ENCODE results near the gene MTARC1. TPM values are rescaled to one million over a fixed set of nuclear protein-coding genes. Genes with fewer than 3 reads are reported as not detected.

The MTARC1 gene
- total and polyA plus RNA-seq, 2 of the 4 experiments (the other 2 are of a cell fraction) = 0.18 to 0.55 TPM

GRCh38 chr1:220809187-220809550 is 22.5 kb downstream of the MTARC1 start:
- dilution Hi-C loops (cut with HindIII; ENCODE audit: low sequenced_read_pairs, unreplicated experiment) = no loop called here
- in situ Hi-C loops (cut with MboI; ENCODE audit: low sequenced_read_pairs) = no loop called here

More at GRCh38 chr1:220809187-220809550, 22.5 kb downstream of the MTARC1 start:
- Histone ChIP-seq H3K4ac (ENCODE audit: low read depth, low read length) (no peak overlapping the region), H3K36me3 (ENCODE audit: control insufficient read depth, insufficient read depth, low read length) (no peaks in the 10 kb centered on the region), H2AFZ (replicated peaks; ENCODE audit: low read length, poor library complexity) (no peak overlapping the region), H3K4me3 (ENCODE audit: insufficient read depth, low read depth, low read length) (no peak overlapping the region), H3K18ac (ENCODE audit: low read depth, low read length) (no peak overlapping the region), H2AK5ac (ENCODE audit: low read depth, low read length) (no peak overlapping the region), H2BK120ac (ENCODE audit: low read depth, low read length) (no peak overlapping the region), H4K8ac (ENCODE audit: low read depth in 2 of 2, low read length in 2 of 2) (no peak overlapping the region), H3K27ac (ENCODE audit: insufficient read depth, low read length) (no peak overlapping the region), H3K9ac (ENCODE audit: low read depth, low read length) (no peak overlapping the region), H3K23ac (ENCODE audit: low read depth, low read length) (no peak overlapping the region), H2BK15ac (ENCODE audit: low read depth, low read length) (no peak overlapping the region), H3K4me2 (ENCODE audit: low read depth, low read length) (no peak overlapping the region), H2BK20ac (ENCODE audit: low read depth, low read length) (no peak overlapping the region), H3K9me3 (ENCODE audit: control insufficient read depth, insufficient read depth, low read length) (peaks cover 2% of the 10 kb centered on the region; the same call in 1 of the 2 replicates), H3K9me1 (ENCODE audit: insufficient read depth, low read length) (no peaks in the 10 kb centered on the region), H4K20me1 (ENCODE audit: insufficient read depth, low read length) (no peaks in the 10 kb centered on the region), H3K4me1 (ENCODE audit: control insufficient read depth, insufficient read depth, low read length) (peaks cover 4% of the 10 kb centered on the region; the same call in 1 of the 2 replicates), H4K5ac (ENCODE audit: low read depth, low read length) (no peak overlapping the region), H4K91ac (ENCODE audit: insufficient read depth, low read depth, low read length) (no peak overlapping the region), H3K27me3 (ENCODE audit: control insufficient read depth, insufficient read depth, low read length) (peaks cover 5% of the 10 kb centered on the region; the same call in 1 of the 2 replicates), H2AK9ac (replicated peaks; ENCODE audit: low read depth, low read length, poor library complexity) (no peak overlapping the region), H3K56ac (ENCODE audit: extremely low read depth, insufficient read depth, low read length) (no peak overlapping the region), H3K79me1 (ENCODE audit: low read depth in 1 of 2, low read length in 2 of 2) (no peaks in the 10 kb centered on the region), H3K14ac (replicated peaks; ENCODE audit: low read depth, low read length) (no peak overlapping the region), H2BK5ac (ENCODE audit: low read depth, low read length, poor library complexity, severe bottlenecking) (no peak overlapping the region)
- DNase-seq (no peak), ATAC-seq (ENCODE audit: low read depth) (no peak)
- no TSS peak for BruUV-seq (replicated peaks)
- CTCF ChIA-PET = interaction anchor here (1.8 kb wide), 1 partner anchor 394 kb away, joined by 4 read pairs; no protein-coding TSS in a partner anchor
- no peak for TF ChIP-seq FOS (IDR thresholded peaks at IDR 0.05; ENCODE audit: low read depth, low read length)
- no peak for TF ChIP-seq CEBPB (IDR thresholded peaks at IDR 0.05; ENCODE audit: low read depth, low read length)
- TF ChIP-seq NFE2L2 (IDR thresholded peaks at IDR 0.05; ENCODE audit: low read depth, low read length) = no peak
- no peak for TF ChIP-seq SMC3 (IDR thresholded peaks at IDR 0.05; ENCODE audit: low read depth, low read length)
- TF ChIP-seq MAZ (IDR thresholded peaks at IDR 0.05; ENCODE audit: borderline replicate concordance, low read depth, low read length) = no peak
- no peak for TF ChIP-seq CHD1 (IDR thresholded peaks at IDR 0.05; ENCODE audit: low read depth, low read length)
- TF ChIP-seq MAFK (IDR thresholded peaks at IDR 0.05; ENCODE audit: low read depth, low read length) = no peak
- no peak for TF ChIP-seq USF2 (IDR thresholded peaks at IDR 0.05; ENCODE audit: low read depth, low read length)
- no peak for TF ChIP-seq POLR2A (IDR thresholded peaks at IDR 0.05; ENCODE audit: low read depth, low read length)
- TF ChIP-seq RAD21 (IDR thresholded peaks at IDR 0.05; ENCODE audit: low read length) = no peak
- no peak for TF ChIP-seq RCOR1 (IDR thresholded peaks at IDR 0.05; ENCODE audit: insufficient replicate concordance, low read length)
- no peak for TF ChIP-seq RFX5 (IDR thresholded peaks at IDR 0.05; ENCODE audit: low read depth, low read length)
- TF ChIP-seq BHLHE40 (IDR thresholded peaks at IDR 0.05; ENCODE audit: low read depth, low read length) = no peak
- no peak for TF ChIP-seq ELK1 (IDR thresholded peaks at IDR 0.05; ENCODE audit: borderline replicate concordance, low read depth, low read length)
- TF ChIP-seq MXI1 (IDR thresholded peaks at IDR 0.05; ENCODE audit: borderline replicate concordance, low read depth, low read length) = no peak
- no peak for TF ChIP-seq CTCF (conservative IDR thresholded peaks at IDR 0.05; ENCODE audit: low read depth, low read length)
- intact Hi-C loops (cut with micrococcal nuclease) = no loop called here
- no CpG with 5 or more reads among the region's 6 CpGs for WGBS, 2 experiments (ENCODE audit: extremely low coverage in 2 of 2, insufficient read length in 1 of 2)
- POLR2A ChIA-PET (ENCODE audit: unreplicated experiment) = no interaction called here

Measured in IMR-90 (cell line).